ENCODE measurements around the gene SRL.
A peak's percentile ranks its signal among the peaks of the same experiment; 100 is the strongest.
"Not testable (repeated sequence)": the region's sequence is repeated elsewhere in the genome, so short reads cannot be mapped to it uniquely, and the experiment has no call there.

SRL gene

DNA sequence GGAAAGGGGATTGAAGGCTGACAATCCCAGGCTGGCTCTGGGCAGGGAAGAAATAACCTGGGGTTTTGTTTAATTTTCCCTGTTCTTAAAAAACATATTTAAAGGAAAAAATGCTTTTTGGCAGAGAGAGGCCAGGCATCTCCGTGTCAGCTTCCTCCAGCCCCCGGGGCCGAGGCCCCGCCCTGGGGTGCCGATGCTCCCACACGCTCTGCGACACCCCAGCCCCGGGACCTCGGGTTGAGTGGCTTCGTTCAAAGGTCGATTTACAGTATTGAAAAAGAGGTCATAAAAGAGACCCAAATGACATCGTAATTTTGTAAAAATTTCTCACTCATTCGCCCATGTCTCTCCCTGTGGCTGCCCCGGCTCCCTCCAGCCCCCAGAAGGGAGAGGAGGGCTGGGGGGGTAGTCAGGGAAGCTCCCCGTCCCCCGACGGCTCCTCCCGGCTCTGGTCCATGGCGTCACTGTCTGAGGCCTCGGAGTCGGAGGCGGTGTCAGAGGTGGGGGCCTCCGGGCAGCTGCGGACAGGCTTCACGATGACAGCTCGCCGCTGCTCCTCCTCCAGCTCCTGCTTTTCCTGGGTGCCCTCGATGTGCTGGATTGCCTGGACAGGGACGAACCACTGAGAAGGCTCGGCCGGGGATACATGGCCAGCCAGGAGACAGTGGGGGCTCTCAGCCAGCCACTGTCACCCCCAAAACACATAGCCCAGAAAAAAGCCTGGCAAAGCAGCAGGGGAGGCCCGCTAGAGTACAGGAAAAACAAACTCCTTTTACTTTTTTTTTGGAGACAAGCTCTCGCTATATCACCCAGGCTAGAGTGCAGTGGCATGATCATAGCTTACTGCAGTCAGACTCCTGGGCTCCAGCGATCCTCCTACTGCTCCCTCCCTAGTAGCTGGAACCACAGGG is 16.0 kb upstream of the SRL start:
- no peak for DNase-seq

DNA sequence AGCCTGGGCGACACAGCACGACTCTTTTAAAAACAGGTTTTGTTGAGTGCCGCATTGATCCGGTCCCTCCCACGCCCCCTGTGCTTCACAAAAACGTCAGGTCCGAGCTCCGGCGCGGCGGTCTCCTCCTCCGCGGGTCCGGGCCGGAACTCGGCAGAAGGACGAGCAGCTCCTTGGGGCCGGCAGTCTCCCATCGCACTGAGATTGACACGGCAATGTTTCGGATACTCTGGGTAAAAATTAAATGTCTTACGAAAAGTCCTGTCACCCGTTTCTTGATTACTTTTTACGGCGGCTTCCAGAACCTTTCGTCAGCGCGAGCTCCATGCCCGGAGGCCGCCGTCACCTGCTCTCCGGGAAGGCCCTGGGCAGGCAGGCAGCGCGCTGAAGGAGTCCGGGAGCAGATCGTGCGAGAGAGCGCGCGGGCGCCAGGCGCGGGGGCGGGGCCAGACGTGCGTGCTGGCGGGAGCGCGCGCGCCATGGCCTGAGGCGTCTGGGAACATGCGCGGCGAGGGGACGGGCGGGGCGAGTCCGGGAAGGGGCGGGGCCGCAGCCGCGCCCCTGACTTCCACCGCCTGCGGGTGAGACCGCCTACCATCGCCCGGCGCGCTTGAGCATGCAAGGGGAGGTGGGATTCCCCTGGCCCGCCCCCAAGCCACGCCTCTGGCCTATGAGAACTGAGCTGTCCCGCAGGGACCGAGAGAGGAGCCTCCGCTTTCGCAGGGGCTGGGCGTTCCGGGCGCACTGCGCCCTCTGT is 11.7 kb upstream of the SRL start:
- DNase-seq, result peak; percentile 100

DNA sequence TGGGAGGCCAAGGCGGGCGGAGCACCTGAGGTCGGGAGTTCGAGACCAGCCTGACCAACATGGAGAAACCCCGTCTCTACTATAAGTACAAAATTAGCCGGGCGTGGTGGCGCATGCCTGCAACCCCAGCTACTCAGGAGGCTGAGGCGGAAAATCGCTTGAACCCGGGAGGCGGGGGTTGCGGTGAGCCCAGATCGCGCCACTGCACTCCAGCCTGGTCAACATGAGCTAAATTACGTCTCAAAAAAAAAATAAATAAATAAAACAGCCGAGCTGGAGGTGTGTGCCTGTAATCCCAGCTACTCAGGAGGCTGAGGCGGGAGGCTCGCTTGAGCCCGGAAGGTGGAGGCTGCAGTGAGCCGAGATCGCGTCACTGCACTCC is 11.1 kb upstream of the SRL start:
- DNase-seq, result not testable (repeated sequence)

DNA sequence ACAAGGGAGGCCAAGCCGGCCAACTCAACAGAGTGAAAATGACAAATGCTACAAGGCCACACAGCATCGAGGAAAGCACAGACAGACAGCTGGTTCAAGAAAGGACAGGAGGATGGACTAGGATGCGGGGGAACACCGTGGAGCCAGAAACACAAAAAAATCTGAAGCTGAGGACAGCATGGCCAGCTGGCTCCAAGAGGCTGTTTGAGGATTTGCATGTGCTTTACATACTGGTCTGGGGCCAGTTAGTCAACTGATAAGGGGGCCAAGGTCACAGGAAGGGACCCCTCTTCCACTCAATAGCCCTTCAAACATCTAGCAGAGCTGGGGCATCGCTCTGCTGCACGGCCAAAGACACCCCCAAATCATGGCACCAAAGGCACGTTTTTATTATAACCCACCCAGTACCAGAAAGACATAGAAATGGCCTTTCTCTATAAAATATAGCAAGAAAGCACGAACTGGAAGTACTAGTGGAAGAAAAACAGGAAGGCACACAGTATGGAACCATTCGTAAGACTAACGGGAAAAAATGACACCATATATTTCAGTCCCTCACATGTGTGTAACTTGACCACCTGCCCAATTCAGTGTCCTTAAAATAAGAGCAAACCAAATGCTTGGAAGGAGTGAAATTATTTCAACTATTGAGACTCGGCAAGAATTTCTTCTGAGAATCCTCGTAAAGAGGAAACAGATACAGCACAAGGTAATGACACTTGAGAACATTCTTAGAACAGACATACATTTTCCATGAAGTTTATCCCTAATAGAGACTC is 7.8 kb upstream of the SRL start:
- DNase-seq, result no peak

DNA sequence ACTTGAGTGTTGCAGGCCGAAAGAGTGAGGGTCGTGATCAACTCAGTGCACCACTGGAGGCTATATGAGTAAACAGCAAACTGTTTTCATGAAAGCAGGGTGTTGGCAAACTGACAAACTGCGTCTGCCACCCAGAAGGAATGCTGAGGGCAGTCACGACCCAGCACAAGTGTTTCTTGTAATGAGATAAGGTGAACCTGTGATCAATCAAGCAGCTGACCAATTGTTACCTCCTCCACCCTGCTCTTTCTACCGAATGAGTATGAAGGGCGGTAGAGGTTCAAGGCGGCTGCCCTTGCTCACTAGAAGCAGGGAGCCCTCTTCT is 5.5 kb upstream of the SRL start:
- no peak for DNase-seq

DNA sequence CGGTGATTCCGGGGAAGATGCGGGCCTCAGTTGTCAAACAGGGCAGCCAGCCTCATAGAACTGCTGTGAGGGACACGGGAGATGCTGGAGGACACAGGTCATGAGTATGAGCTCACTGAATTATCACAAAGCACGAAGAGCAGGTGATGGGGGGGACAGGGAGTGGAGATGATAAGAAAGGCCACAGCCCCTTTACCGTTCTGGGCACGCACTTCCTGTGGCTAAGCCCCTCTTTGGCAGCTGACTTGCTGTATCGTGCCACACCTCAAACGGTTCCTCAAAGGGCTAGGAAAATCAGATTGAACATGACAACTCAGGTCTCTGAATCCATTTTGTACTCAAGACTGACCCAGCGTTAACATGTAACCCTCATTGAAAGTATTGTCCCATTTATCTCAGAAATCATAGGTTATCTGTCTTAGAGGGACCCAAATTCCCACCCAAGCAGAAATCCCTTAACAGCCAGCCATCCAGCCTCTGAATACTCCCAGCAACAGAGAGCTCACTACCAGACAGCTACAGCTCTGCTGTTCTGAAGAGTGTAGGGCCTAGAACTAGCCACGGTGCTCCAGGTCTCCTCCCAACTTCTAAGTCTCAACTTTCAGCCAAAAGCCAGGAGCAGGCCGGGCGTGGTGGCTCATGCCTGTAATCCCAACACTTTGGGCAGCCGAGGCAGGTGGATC is 5.0 kb upstream of the SRL start:
- no peak for DNase-seq

DNA sequence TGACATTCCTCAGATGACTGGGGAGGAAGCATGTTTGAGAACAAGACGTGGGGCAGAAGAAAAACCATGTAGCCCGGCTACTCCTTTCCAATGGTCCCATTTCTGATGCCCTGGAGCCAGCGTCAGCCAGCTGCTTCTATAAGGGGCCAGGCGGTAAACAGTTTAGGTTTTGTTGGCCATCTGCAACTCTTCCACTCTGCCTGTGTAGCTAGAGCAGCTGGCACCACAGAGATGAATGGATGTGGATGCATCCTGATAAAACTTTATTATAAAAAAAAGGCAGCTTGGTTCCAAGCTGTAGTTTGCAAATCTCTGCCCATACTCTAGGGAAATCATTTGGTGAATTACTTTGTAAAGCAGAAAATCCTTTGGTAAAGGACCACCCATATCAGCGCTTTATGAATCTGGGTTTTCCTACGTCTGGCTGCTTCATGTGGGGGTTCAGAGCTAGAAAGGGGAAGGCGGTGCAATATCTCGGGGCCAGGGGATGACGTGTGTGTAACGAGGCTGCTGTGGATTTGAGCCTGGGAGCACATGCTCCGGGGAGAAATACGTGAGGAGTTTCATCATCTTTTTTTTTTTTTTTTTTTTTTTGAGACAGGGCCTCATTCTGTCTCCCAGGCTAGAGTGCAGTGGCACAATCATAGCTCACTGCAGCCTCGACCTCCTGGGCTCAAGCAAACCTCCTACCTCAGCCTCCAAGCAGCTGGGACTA is 3.4 kb upstream of the SRL start:
- no peak for DNase-seq

DNA sequence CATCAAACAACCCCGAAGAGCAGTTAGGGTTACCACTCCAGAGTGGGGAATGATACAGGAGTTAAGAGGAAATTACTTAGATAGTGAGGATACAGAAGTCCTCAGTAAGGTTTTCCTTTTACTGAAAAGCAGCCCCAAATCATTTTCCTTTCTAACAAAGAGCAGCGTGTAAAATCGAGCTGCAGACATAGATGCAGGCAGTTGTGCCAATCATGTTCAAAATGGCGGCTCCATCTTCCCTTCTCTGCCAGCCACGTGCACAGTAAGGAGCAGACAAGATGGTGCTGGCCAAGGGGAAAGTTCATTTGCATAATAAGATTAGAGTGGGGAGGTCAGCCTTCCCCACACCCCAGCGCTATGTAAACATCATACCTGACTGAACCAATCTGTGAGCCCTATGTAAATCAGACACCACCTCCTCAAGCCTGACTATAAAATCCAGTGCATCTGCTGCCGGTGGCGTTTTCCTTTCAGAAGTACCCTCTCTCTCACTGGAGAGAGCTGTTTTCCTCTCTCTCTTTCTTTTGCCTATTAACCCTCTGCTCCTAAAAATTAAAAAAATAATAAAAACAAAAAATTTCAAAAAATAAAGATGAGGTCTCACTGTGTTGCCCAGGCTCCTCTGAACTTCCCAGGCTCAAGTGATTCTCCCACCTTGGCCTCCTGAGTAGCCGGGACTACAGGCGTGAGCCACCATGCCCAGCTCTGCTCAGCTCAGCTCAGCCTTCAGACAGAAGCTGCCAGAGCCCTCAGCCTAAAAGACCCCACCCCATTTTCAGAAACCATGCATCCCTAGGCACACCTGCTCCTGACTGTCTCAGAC is 2.6 kb upstream of the SRL start:
- DNase-seq, result no peak

DNA sequence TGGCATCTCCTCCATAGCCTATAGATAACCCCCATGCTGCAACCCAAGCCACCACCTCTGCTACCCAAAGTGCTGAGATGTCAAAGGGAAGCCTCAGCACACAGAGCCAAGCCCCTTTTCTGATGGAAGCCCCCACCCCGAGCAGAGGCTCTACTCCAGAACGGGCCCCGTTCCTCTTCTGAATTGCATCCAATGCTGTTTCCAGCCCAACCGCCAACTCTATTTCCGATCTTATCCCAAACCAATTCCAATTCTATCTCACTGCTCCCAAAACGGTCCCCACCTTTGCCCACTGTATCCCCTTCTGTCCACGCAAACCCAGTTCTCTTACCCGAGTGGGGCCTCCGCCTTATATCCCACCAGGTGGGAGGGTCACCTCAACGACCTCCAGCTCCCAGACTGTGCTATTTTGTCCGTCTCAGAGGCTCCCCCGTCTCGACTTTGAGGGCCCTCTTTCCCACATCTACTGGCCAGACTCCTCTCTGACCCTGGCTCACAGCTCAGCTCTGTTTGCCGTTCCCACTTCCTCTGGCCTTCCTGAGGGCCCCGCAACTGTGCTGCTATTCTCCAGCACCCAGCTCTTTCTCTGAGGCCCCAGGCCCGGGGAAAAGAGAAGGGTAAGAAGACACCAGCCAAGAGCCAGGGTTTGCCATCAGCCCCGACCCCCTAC is 487 bp downstream of the SRL start:
- no peak for DNase-seq

DNA sequence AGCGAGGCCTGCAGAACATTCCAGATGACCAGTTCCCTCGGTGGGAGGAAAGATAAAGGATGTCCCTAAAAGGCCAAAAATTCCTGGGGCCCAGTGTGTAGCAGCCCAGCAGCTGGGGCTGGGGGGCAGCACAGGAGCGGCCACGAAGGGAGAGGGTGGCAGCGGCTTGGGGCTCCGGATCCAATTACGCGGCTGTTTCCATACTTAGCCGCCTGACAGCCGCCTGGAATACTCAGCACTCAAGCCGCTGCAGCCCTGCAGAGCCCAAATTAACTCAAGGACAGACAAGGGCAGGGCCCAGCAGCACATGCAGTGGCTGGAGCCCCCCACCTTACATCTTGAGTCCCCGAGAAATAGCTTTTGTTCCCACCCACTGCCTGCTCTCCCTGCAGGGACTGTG is 1.3 kb downstream of the SRL start:
- no peak for DNase-seq

DNA sequence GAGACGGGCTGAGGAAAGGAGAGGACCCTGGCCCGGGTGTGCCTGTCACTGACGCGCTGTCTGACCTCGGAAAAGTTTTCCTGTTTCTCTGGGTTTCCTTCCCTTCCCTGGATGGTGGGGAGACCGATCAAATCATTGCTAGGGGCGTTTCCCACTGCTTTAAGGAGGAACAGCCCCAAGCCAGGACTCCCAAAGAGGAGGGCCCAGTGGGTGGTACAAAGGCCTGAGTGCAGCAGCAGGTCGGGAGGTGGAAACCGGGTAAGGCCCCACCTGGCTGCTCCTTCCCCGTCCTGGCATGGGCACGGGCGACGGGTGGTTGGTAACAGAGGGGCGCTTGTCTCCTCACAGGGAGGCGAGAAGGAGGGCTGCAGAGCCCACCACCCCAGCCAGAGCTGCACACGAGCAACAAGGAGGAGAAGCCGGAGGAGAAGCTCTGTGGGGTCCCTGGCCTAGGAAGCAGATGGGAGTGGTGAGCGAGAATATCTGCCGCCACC is 2.2 kb downstream of the SRL start:
- DNase-seq, result no peak

DNA sequence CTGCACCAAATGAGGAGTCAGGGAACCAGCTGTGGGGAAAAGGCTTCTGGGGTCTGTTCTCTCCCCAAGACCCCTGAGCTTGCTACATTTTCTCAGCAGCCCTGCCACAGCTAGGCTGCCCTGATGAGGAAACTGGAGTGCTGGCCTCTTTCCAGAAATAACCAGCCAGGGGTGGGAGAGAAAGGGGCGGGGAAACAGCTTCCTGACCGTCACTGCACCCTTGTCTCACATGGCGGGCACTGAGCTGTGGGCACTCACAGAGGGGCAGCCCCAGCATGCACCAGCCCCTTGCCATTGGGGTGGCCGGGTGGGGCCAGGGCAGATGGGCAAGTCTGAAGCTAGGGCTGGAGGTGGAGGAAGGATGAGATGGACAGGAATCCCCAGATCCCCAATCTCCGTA is 2.9 kb downstream of the SRL start:
- DNase-seq, result no peak

DNA sequence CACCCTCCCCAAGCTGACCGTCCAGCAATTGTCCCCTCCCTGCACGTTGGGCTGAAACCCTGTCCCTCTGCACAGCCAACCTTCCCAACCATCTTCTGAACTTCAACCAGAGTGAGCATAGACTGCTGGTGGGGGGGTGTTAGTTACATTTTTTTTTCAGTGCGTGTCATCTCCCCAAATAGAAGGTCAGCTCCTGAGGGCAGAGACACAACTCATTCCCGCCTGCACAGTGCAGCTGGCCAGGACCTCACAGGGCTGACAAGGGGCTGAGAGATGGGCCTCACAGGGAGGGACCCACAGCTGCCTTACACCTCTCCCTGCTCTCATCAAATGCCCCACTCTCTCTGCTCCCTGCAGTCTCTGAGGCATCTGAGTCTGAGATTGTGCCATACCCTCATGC is 8.4 kb downstream of the SRL start:
- no peak for DNase-seq

DNA sequence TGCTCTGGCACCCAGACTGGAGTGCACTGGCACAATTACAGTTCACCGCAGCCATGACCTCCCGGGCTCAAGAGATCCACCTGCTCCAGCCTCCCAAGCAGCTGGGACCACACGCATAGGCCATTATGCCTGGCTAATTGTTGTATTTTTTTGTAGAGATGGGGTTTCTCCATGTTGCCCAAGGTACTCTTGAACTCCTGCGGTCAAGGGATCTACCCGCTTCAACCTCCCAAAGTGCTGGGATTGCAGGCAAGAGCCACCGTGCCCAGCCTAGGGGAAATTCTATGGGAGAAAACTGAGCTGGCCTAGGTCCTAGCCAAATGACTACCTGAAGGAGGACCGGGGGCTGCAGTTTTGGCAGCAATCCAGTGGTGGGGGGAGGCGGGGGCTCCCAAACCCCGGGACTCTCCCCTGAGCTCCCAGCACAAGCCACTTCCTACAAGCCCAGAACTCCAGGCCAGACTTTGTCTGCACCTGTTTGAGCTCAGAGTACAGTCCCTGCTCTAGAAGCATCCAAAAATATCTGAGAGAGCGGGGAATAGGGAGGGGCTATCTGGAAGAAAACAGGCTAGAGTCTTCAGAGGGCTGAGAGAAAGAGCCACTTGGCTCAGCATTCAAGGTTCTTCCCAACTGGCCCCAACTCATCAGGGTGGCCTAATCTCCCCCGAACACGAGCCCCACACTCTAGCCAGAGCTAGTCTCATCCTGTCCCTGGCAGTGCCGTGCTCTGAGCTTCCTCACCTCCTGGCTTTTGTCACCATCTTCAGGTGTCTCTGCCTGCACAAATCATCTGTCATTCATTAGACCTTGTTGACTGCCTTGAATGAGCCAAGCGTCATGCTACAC is 9.1 kb downstream of the SRL start:
- no peak for DNase-seq

DNA sequence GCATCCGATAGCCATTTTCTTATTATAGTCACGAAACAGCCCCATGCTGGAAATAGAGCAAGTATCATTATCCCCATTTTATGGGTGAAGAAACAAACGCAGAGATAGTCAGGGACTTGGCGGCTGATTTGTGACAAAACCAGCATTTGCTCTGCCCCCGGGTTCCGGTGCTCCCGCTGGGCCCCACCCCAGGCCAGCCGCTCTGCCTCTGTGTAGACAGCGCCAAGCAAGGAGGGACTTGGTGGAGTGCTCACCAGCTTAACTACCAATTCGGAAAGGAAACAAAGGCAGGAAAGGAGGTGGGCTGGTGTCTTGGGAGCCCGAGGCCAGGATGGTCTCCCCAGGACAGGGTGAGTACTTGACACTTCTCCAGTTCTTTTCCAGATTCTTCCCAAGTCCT is 10.0 kb downstream of the SRL start:
- DNase-seq, result no peak

DNA sequence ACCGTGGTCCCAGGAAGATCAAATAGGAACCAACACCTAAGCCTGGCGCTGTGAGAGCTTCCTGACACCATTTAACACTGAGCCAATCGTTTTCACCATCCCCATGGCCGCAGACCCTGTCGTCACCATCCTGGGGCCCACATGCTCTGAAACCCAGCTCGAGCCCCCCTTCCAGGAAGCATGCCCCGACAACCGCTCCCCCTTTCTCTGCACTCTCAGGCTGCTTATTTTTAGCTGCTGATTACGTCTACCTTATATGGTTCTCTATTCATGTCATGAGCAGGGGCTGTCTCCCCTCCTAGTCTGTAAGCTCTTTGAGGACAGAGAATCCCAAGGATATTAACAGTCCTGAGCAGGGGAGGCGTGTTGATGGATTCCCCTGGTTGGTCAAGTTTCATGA is 10.5 kb downstream of the SRL start:
- no peak for DNase-seq

DNA sequence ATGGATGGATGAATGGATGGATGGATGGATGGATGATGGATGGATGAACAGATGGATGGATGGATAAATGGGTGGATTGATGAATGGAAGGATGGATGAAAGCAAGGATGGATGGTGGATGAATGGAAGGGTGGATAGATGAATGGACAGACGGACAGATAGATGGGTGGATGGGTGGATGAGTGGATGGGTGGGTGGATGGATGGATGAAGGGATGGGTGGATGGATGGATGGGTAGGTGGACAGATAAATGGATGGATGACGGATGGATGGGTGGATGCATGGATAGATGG is 14.9 kb downstream of the SRL start:
- DNase-seq, result no peak

DNA sequence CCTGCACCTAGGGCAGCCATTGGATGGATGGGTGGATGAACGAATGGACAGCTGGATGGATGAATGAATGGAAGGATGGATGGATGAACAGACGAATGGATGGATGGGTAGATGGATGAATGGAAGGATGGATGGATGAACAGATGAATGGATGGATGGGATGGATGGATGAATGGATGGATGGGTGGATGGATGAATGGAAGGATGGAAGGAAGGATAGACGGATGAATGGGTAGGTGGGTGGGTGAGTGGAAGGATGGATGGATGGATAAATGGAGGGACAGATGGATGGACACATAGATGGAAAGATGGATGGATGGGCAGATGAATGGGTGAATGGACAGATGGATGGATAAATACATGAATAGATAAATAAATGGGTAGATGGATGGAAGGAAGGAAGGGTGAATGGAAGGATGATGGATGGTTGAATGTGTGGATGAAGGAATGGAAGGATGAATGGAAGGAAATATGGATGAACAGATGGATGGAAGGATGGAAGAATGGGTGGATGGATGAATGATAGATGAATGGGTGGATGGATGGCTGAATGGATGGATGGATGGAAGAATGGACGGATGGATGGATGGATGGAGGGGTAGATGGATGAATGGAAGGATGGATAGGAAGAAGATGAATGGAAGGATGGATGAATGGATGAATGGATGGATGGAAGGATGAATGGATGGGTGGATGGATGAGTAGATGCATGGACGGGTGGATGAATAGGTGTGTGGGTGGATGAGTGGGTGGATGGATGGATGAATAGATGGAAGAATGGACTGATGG is 15.4 kb downstream of the SRL start:
- no peak for DNase-seq

DNA sequence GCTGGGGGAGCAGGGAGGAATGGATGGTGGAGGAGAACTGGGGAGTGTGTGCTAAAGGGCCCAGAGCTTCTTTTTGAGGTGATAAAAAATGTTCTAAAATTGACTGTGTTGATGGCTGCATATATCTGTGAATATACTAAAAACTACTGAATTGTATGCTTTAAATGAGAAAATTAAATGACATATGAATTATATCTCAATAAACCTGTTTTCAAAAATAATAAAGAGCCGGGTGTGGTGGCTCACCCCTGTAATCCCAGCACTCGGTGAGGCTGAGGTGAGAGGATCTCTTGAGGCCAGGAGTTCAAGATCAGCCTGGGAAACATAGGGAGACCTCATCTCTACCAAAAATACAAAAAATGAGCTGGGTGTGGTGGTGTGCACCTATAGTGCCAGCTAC is 16.8 kb downstream of the SRL start:
- DNase-seq, result no peak

Measured in stimulated activated CD4-positive, alpha-beta T cell treated with anti-CD3 and anti-CD28 coated beads, Interleukin-1b, Interleukin-23, amount 100 ng/mL, for 48 hours (primary cell).